RWPE1 (cell line): Measurements from ENCODE around the gene RNF157.
A peak's percentile ranks its signal among the peaks of the same experiment; 100 is the strongest.

Experiments used
- CTCF ChIA-PET: fragments of 350-600 bp; sonication (Branson Sonifier 250); formaldehyde crosslinking; extraction: SDS; loops from one replicate; lab custom pipeline; 2021; lab: Yijun Ruan, JAX
- POLR2A ChIA-PET: fragments of 400-600 bp; formaldehyde crosslinking; extraction: SDS; loops from one replicate; lab custom pipeline; 2020; ENCODE audit warnings: antibody characterized with exemption; ENCODE audit not compliant: low non-redundant PET; lab: Yijun Ruan, JAX
- DNase-seq: peaks from one replicate; pipeline ENCODE4 v3.0.0; 2012; ENCODE audit warnings: low spot score
- H3K27ac ChIP-seq: fragments of 450-650 bp; 2 replicates; pipeline ENCODE4 v1.5.1; 2017
- TF ChIP-seq, protein P1 (sequence below): fragments of 450-650 bp; conservative IDR thresholded peaks from 2 replicates; pipeline ENCODE4 v1.5.1; 2017; ENCODE audit warnings: low read depth, mild to moderate bottlenecking

Gene RNF157

DNA sequence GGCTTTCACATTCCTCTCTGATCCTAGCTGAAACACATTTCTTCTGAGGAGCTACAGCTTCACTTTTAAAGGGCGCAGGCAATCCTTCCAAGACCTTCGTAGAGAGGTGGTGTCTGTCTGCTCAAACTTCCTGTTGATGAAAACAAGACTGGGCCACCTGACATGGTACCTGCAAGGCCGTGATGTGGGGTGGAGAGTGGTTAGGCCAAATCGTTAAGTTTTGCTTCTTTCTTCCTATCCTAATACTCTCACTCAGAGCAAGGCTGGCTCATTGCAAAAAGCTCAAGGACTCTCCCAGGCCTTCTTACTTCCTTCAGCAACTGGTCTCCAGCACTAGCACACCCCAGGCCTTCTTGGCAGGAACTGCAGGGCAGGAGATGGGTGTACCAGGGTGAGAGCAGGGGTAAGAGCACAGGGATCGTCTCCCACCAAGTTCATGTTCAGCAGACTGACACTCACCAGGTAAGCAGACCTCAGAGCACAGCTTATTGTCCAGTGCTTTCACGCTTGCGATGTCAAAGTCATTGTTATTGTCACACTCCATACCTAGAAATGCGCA lies 88.3 kb downstream of the RNF157 start:
- POLR2A ChIA-PET, result interaction anchor here (0.6 kb wide), 1 partner anchor 18 kb away, joined by 3 read pairs; no protein-coding TSS in a partner anchor
- CTCF ChIA-PET, result interaction anchor here (0.6 to 1.2 kb wide), 3 partner anchors 14 to 194 kb away, joined by 3 read pairs; no protein-coding TSS in a partner anchor
- TF ChIP-seq, protein P1, sequence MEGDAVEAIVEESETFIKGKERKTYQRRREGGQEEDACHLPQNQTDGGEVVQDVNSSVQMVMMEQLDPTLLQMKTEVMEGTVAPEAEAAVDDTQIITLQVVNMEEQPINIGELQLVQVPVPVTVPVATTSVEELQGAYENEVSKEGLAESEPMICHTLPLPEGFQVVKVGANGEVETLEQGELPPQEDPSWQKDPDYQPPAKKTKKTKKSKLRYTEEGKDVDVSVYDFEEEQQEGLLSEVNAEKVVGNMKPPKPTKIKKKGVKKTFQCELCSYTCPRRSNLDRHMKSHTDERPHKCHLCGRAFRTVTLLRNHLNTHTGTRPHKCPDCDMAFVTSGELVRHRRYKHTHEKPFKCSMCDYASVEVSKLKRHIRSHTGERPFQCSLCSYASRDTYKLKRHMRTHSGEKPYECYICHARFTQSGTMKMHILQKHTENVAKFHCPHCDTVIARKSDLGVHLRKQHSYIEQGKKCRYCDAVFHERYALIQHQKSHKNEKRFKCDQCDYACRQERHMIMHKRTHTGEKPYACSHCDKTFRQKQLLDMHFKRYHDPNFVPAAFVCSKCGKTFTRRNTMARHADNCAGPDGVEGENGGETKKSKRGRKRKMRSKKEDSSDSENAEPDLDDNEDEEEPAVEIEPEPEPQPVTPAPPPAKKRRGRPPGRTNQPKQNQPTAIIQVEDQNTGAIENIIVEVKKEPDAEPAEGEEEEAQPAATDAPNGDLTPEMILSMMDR, result no peak
- no peak for DNase-seq
- H3K27ac ChIP-seq, result no peak overlapping the region

- ChIA-PET CTCF (interaction anchor here (0.9 kb wide), 1 partner anchor 30 kb away, joined by 3 read pairs; no protein-coding TSS in a partner anchor), POLR2A (no interaction called here)
- TF ChIP-seq, protein P1, result no peak
- no peak overlapping the region for H3K27ac ChIP-seq
- no peak for DNase-seq
Measured at GRCh38 chr17:76150712-76151622, 89.3 kb downstream of the RNF157 start.

DNA sequence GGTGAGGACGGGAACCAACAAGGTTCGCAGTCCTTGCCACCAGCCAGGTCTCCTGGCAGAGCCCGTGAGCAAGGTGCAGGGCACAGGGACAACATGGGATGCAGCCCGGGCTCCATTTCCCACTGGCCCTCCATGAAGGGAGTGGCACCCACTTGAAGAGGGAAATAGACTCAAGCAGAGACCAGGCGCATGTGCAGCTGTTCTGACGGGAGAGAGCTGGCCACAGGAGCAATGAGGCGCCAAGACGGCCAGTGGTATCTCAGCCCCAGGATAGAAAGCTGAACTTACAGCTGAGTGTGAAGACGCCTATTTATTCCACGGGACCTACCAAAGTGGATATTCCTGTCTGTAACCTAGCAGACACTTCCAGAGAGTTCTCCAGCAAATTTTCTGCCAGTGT lies 91.1 kb downstream of the RNF157 start:
- H3K27ac ChIP-seq, result no peak overlapping the region
- ChIA-PET POLR2A (no interaction called here), CTCF (interaction anchor here (1.0 kb wide), 1 partner anchor 28 kb away, joined by 4 read pairs; no protein-coding TSS in a partner anchor)
- TF ChIP-seq, protein P1, result no peak
- DNase-seq, result no peak

DNA sequence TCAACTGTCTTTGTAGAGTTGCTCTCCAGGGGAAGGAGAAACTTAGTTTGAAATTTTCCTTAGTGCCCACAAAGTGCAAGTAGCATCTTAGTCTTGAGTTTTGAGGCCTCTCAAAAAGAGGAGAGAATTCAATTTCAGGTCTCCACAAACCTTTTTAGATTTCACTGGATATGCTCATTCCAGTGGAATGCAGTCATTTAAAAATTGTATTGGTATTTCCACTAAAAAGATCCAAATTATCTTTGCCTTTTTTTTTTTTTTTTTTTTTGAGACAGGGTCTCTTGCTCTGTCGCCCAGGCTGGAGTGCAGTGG lies 92.3 kb downstream of the RNF157 start:
- ChIA-PET POLR2A (no interaction called here), CTCF (no interaction called here)
- H3K27ac ChIP-seq, result no peak overlapping the region
- TF ChIP-seq, protein P1, result peak; percentile 36; the same call in 1 of the 2 replicates
- DNase-seq, result no peak

GRCh38 chr17:76147211-76148014 lies 92.9 kb downstream of the RNF157 start:
- ChIA-PET CTCF (interaction anchor here (0.6 kb wide), 1 partner anchor 381 kb away, joined by 3 read pairs; no protein-coding TSS in a partner anchor), POLR2A (no interaction called here)
- no peak overlapping the region for H3K27ac ChIP-seq
- DNase-seq, result peak; percentile 46
- TF ChIP-seq, protein P1, result peak; percentile 79
